Panc1 (cell line): Measurements from ENCODE around the gene LRCH1. TPM values are rescaled to one million over a fixed set of nuclear protein-coding genes. Genes with fewer than 3 reads are reported as not detected.

Experiments used
- ATAC-seq: fragments of 200-7000 bp; cut with Tn5 transposase; 2 replicates; pipeline ENCODE4 v1.9.1; 2020; ENCODE audit warnings: mild to moderate bottlenecking, moderate library complexity
- BruUV-seq: library from RNA; stranded (reverse); fragments of 400-500 nt; replicated peaks from 2 replicates; lab custom pipeline; 2021; lab: Mats Ljungman, UMichigan
- CTCF ChIA-PET: fragments of 300-600 bp; sonication (Branson Sonifier 250); formaldehyde crosslinking; loops from one replicate; lab custom pipeline; 2022; ENCODE audit warnings: antibody characterized with exemption; lab: Charles Lee
- POLR2A ChIA-PET: fragments of 300-600 bp; sonication (Branson Sonifier 250); formaldehyde crosslinking; loops from one replicate; lab custom pipeline; 2022; ENCODE audit warnings: antibody characterized with exemption; lab: Charles Lee
- DNase-seq: peaks from one replicate; pipeline ENCODE4 v3.0.0-alpha.2; 2010; ENCODE audit warnings: low read depth, low spot score
- H3K27ac ChIP-seq: 2 replicates; pipeline ENCODE4 v1.5.1; 2011; ENCODE audit warnings: mild to moderate bottlenecking, low read length, inconsistent platforms
- H3K27me3 ChIP-seq: fragments of 200-500 bp; sonication (Bioruptor generic); 2 replicates; pipeline ENCODE4 v1.6.0; 2014; ENCODE audit warnings: low read length, inconsistent platforms; ENCODE audit not compliant: control insufficient read depth, insufficient read depth
- H3K36me3 ChIP-seq: fragments of 200-500 bp; sonication (Bioruptor generic); 2 replicates; pipeline ENCODE4 v1.5.1; 2014; ENCODE audit warnings: inconsistent platforms, mild to moderate bottlenecking, low read length, moderate library complexity; ENCODE audit not compliant: control insufficient read depth, insufficient read depth
- H3K4me1 ChIP-seq: 2 replicates; pipeline ENCODE4 v1.5.1; 2011; ENCODE audit warnings: inconsistent platforms, mild to moderate bottlenecking, low read length, moderate library complexity; ENCODE audit not compliant: control insufficient read depth, insufficient read depth
- H3K4me3 ChIP-seq, 2 experiments: 2 replicates each; pipeline ENCODE4 v1.5.1; 2011 to 2012; ENCODE audit warnings: low read depth in 2 of 2, low read length in 2 of 2, mild to moderate bottlenecking in 2 of 2, inconsistent platforms in 1 of 2, moderate library complexity in 1 of 2
- H3K9me3 ChIP-seq: fragments of 200-500 bp; sonication (Bioruptor generic); 2 replicates; pipeline ENCODE4 v1.5.1; 2014; ENCODE audit warnings: low read depth, mild to moderate bottlenecking, inconsistent platforms, low read length, moderate library complexity; ENCODE audit not compliant: control insufficient read depth, insufficient read depth
- POLR2AphosphoS5 ChIP-seq: IDR thresholded peaks from 2 replicates; pipeline ENCODE4 v1.6.1; 2012; ENCODE audit warnings: mild to moderate bottlenecking, low read depth, low read length, moderate library complexity
- SIN3A ChIP-seq: IDR thresholded peaks from 2 replicates; pipeline ENCODE4 v1.6.1; 2012; ENCODE audit warnings: low read depth, mild to moderate bottlenecking, low read length, moderate library complexity, borderline replicate concordance; ENCODE audit not compliant: insufficient read depth
- TCF7L2 ChIP-seq: IDR thresholded peaks from 2 replicates; pipeline ENCODE4 v1.6.1; 2011; ENCODE audit warnings: mild to moderate bottlenecking, low read depth, low read length, inconsistent platforms
- in situ Hi-C: cut with HindIII; loops from 2 replicates; pipeline ENCODE4 v1.10.0; 2016; ENCODE audit warnings: low sequenced_read_pairs, low pct_unique_long_range_greater_than_20kb
- intact Hi-C: fragments of 100-400 bp; cut with micrococcal nuclease; formaldehyde crosslinking; loops from one replicate; pipeline ENCODE4 v1.10.0; 2022; ENCODE audit not compliant: unreplicated experiment
- total RNA-seq: library from RNA; stranded (reverse); gene quantifications from one replicate; pipeline ENCODE4 v1.2.1, GENCODE V29; 2021; ENCODE audit not compliant: unreplicated experiment
- TF ChIP-seq, protein P1 (sequence below): fragments of 450-650 bp; IDR thresholded peaks from 2 replicates; pipeline ENCODE4 v1.5.1; 2017; ENCODE audit warnings: mild to moderate bottlenecking
- TF ChIP-seq, protein P2 (sequence below), 2 experiments: IDR thresholded peaks; 2 replicates each; pipeline ENCODE4 v1.6.1; 2011 to 2012; ENCODE audit warnings: low read depth in 2 of 2, control low read depth in 1 of 2, low read length in 1 of 2, mild to moderate bottlenecking in 1 of 2, moderate library complexity in 1 of 2; ENCODE audit not compliant: insufficient read depth in 1 of 2

Gene LRCH1
- total RNA-seq, 1 experiment from 2014 or later, result 7.9 TPM

DNA sequence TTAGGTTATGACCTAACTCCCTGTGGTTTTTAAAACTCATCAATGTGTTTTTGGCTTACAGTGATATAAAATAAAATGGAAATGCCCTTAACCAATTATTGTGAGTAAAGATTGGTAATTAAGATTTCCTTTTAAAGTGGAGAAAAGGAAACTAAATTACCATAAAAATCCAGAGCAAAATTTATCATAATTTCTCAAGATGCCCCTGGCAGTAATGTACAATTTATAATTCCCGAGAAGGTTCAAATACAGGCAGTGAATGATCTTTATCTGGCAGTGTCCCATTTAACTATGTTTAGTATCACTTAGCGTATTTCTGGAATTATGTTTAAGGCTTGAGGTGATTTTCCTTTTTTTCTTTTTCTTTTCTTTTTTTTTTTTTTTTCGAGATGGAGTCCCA, 182.5 kb downstream of the LRCH1 start:
- POLR2A ChIA-PET, result no interaction called here
- no peaks in the 10 kb centered on the region for H3K9me3 ChIP-seq
- DNase-seq (no peak), ATAC-seq (no peak)
- CTCF ChIA-PET, result no interaction called here
- H3K27ac ChIP-seq, result no peak overlapping the region
- BruUV-seq, result no TSS peak
- intact Hi-C loops, result no loop called here
- no peak overlapping the region for H3K4me3 ChIP-seq
- TF ChIP-seq, protein P1, sequence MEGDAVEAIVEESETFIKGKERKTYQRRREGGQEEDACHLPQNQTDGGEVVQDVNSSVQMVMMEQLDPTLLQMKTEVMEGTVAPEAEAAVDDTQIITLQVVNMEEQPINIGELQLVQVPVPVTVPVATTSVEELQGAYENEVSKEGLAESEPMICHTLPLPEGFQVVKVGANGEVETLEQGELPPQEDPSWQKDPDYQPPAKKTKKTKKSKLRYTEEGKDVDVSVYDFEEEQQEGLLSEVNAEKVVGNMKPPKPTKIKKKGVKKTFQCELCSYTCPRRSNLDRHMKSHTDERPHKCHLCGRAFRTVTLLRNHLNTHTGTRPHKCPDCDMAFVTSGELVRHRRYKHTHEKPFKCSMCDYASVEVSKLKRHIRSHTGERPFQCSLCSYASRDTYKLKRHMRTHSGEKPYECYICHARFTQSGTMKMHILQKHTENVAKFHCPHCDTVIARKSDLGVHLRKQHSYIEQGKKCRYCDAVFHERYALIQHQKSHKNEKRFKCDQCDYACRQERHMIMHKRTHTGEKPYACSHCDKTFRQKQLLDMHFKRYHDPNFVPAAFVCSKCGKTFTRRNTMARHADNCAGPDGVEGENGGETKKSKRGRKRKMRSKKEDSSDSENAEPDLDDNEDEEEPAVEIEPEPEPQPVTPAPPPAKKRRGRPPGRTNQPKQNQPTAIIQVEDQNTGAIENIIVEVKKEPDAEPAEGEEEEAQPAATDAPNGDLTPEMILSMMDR, result no peak
- TF ChIP-seq, protein P2, sequence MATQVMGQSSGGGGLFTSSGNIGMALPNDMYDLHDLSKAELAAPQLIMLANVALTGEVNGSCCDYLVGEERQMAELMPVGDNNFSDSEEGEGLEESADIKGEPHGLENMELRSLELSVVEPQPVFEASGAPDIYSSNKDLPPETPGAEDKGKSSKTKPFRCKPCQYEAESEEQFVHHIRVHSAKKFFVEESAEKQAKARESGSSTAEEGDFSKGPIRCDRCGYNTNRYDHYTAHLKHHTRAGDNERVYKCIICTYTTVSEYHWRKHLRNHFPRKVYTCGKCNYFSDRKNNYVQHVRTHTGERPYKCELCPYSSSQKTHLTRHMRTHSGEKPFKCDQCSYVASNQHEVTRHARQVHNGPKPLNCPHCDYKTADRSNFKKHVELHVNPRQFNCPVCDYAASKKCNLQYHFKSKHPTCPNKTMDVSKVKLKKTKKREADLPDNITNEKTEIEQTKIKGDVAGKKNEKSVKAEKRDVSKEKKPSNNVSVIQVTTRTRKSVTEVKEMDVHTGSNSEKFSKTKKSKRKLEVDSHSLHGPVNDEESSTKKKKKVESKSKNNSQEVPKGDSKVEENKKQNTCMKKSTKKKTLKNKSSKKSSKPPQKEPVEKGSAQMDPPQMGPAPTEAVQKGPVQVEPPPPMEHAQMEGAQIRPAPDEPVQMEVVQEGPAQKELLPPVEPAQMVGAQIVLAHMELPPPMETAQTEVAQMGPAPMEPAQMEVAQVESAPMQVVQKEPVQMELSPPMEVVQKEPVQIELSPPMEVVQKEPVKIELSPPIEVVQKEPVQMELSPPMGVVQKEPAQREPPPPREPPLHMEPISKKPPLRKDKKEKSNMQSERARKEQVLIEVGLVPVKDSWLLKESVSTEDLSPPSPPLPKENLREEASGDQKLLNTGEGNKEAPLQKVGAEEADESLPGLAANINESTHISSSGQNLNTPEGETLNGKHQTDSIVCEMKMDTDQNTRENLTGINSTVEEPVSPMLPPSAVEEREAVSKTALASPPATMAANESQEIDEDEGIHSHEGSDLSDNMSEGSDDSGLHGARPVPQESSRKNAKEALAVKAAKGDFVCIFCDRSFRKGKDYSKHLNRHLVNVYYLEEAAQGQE (IDR thresholded peaks at IDR 0.05; ENCODE audit: insufficient read depth in 1 of 2, low read depth in 2 of 2, low read length in 1 of 2), result no peak
- TF ChIP-seq TCF7L2 (no peak), POLR2AphosphoS5 (no peak), SIN3A (no peak)
- H3K36me3 ChIP-seq, result no peaks in the 10 kb centered on the region
- in situ Hi-C loops, result no loop called here
- H3K27me3 ChIP-seq, result no peaks in the 10 kb centered on the region
- no peaks in the 10 kb centered on the region for H3K4me1 ChIP-seq

DNA sequence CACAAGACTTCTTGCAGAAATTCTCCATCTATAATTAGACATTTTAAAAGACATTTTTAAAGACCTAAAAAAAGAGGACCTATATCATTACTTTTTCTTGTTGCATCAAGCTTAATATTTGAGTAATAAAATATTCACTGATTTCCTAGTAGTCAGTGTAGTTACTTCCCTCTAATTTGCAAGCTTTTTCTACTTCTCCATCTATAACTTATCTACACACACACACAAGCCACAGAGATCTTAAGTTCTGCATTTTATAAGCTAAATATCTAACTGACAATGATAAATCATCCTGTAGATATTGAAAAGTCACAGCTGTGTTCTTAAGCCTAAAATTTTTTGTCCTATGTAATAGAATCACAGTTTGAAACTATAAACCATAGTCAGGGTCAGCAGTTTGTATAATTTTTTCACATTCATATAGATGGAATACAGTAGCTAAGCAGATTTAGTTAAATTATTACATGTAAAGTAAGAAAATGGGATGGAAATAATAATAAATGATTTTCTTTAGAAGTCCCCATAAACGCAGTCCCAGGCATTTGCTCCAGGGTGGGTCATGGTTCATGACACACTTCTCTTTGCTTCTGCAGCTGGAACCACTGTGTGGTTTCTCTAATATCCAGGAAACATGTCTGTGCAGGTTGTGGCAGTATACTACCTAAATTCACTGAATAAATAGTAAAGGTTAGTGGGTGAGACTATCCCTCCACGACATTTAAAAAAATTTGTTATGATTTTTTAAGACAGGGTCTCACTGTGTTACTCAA, 183.8 kb downstream of the LRCH1 start:
- DNase-seq (no peak), ATAC-seq (no peak)
- H3K4me1 ChIP-seq, result no peaks in the 10 kb centered on the region
- intact Hi-C loops (no loop called here), in situ Hi-C loops (no loop called here)
- H3K4me3 ChIP-seq, result no peak overlapping the region
- no peak overlapping the region for H3K27ac ChIP-seq
- no peaks in the 10 kb centered on the region for H3K9me3 ChIP-seq
- TF ChIP-seq, protein P2 (IDR thresholded peaks at IDR 0.05; ENCODE audit: insufficient read depth in 1 of 2, low read depth in 2 of 2, low read length in 1 of 2), result no peak
- TF ChIP-seq POLR2AphosphoS5 (no peak), SIN3A (no peak), TCF7L2 (no peak)
- TF ChIP-seq, protein P1, result no peak
- ChIA-PET CTCF (no interaction called here), POLR2A (no interaction called here)
- H3K36me3 ChIP-seq, result no peaks in the 10 kb centered on the region
- no TSS peak for BruUV-seq
- no peaks in the 10 kb centered on the region for H3K27me3 ChIP-seq
